ENCODE measurements around the gene VDR. TPM values are rescaled to one million over a fixed set of nuclear protein-coding genes. Genes with fewer than 3 reads are reported as not detected.

The VDR gene
- total RNA-seq, 3 donors from 2014 or later, result 1.6 to 41.7 (median 16.1) TPM

DNA sequence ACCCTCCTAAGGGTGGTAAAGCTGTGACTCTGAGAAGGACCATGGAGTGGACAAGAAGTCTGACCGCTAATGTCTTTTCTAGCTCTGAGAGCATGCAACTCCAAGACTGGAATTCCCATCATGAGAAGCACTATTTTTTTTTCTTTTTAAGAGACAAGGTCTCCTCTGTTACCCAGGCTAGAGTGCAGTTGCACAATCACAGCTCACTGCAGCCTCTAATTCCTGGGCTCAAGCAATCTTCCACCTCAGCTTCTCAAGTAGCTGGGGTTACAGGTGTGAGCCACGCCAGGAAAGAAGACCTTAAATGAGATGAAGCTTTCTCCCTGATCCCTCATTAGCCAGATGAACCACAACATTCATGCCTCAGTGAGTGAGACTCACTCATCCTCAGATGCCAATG, 19.2 kb downstream of the VDR start:
- no peaks in the 10 kb centered on the region for H3K36me3 ChIP-seq
- H3K4me3 ChIP-seq, result no peak overlapping the region
- peaks cover 8 to 11% of the 10 kb centered on the region in 2 donors for H3K4me1 ChIP-seq
- intact Hi-C loops (cut with DNase I; ENCODE audit: low total_unique reads), result no loop called here
- H3K9me3 ChIP-seq, result no peaks in the 10 kb centered on the region
- peak overlapping the region; percentile 48 for H3K27ac ChIP-seq
- DNase-seq (ENCODE audit: low spot score in 2 of 2), result peak in 1 of 2 donors; percentile 54
- no peak for TF ChIP-seq POLR2A (IDR thresholded peaks at IDR 0.05)
- TF ChIP-seq, protein P1, sequence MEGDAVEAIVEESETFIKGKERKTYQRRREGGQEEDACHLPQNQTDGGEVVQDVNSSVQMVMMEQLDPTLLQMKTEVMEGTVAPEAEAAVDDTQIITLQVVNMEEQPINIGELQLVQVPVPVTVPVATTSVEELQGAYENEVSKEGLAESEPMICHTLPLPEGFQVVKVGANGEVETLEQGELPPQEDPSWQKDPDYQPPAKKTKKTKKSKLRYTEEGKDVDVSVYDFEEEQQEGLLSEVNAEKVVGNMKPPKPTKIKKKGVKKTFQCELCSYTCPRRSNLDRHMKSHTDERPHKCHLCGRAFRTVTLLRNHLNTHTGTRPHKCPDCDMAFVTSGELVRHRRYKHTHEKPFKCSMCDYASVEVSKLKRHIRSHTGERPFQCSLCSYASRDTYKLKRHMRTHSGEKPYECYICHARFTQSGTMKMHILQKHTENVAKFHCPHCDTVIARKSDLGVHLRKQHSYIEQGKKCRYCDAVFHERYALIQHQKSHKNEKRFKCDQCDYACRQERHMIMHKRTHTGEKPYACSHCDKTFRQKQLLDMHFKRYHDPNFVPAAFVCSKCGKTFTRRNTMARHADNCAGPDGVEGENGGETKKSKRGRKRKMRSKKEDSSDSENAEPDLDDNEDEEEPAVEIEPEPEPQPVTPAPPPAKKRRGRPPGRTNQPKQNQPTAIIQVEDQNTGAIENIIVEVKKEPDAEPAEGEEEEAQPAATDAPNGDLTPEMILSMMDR (IDR thresholded peaks at IDR 0.05), result no peak
- TF ChIP-seq POLR2AphosphoS5 (IDR thresholded peaks at IDR 0.05), result no peak
- no peaks in the 10 kb centered on the region for H3K27me3 ChIP-seq

DNA sequence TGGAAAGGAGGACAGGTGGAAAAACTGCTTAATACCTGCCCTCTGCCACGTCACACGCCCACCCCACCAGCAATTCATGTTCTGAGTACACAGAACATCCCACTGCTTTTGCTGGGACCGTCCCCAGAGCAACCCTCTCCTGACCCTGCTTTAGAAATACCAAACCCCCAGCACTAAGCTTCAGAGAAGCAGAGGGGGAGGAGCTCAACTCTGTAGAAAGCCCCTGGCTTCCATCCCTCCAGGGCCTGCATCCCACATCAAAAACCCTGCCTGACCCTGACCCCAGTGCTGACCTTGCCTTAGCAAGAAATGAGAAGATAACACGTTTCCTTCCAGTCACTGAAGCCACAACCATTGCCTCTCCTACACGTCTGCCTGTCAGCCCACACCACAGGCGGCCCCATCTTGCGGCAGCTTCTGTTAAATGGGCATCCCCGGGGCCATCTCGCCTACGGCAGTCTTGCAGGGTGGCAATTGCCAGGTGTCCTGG, 19.7 kb downstream of the VDR start:
- Histone ChIP-seq H3K27ac (peak overlapping the region; percentile 48), H3K9me3 (no peaks in the 10 kb centered on the region), H3K4me1 (peaks cover 8 to 11% of the 10 kb centered on the region in 2 donors), H3K4me3 (no peak overlapping the region), H3K27me3 (no peaks in the 10 kb centered on the region), H3K36me3 (no peaks in the 10 kb centered on the region)
- TF ChIP-seq, protein P1 (IDR thresholded peaks at IDR 0.05), result no peak
- TF ChIP-seq POLR2AphosphoS5 (IDR thresholded peaks at IDR 0.05), result no peak
- no peak for TF ChIP-seq POLR2A (IDR thresholded peaks at IDR 0.05)
- no peak for DNase-seq (ENCODE audit: low spot score in 2 of 2)
- intact Hi-C loops (cut with DNase I; ENCODE audit: low total_unique reads), result no loop called here

DNA sequence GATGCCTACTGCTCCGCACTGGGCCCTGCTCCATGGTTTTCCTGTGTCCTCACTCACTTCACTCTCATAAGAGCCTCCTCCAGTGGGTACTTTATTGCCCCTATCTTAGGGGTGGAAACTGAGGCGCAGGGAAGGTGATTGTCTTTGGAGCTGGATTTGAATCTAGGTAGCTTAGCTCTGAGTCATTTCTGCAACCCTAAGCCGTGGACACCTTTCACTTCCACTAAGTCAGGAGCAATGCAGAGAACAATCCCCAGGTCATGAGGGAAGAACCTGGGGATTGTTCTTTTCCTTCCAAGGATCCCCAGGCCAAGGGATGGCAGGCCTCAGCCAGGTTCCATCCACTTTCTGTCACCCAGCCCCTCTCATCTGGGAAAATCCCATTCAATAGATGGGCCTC, 20.3 kb downstream of the VDR start:
- peak overlapping the region; percentile 13 to 48 for H3K27ac ChIP-seq
- TF ChIP-seq POLR2AphosphoS5 (IDR thresholded peaks at IDR 0.05) (no peak), POLR2A (IDR thresholded peaks at IDR 0.05) (no peak)
- TF ChIP-seq, protein P1 (IDR thresholded peaks at IDR 0.05), result no peak
- no peak overlapping the region for H3K4me3 ChIP-seq
- DNase-seq (ENCODE audit: low spot score in 2 of 2), result no peak
- H3K27me3 ChIP-seq, result no peaks in the 10 kb centered on the region
- H3K9me3 ChIP-seq, result no peaks in the 10 kb centered on the region
- peaks cover 8 to 11% of the 10 kb centered on the region in 2 donors for H3K4me1 ChIP-seq
- no peaks in the 10 kb centered on the region for H3K36me3 ChIP-seq
- intact Hi-C loops (cut with DNase I; ENCODE audit: low total_unique reads), result no loop called here

DNA sequence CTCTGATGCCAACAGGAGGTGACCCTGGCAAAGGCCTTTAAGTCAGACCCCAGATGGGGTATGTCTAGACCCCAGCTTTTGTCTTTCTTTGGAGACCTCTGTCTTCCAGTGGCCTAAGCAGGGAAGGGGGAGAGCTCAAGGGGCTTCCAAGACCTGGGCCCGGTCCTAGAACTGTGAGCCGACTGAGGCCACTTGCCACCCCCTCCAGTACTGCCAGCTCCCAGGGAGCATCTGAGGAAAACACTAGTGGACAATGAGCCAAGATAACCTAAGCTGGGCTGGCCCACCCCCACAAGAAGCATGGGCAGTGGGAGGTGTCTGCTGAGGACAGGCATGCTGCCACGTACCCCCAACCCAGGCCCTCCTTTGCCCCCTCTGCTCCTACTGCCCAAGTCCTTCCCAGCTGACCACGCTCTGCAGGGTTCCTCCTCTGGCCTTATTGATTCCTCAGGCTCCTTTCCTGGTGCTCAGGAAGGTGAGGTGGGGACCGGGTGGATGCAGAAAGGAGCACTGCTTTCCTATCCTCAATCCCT, 21.1 kb downstream of the VDR start:
- peaks cover 8 to 11% of the 10 kb centered on the region in 2 donors for H3K4me1 ChIP-seq
- H3K36me3 ChIP-seq, result no peaks in the 10 kb centered on the region
- intact Hi-C loops (cut with DNase I; ENCODE audit: low total_unique reads), result no loop called here
- no peak overlapping the region for H3K4me3 ChIP-seq
- no peak for DNase-seq (ENCODE audit: low spot score in 2 of 2)
- H3K9me3 ChIP-seq, result no peaks in the 10 kb centered on the region
- no peaks in the 10 kb centered on the region for H3K27me3 ChIP-seq
- H3K27ac ChIP-seq, result peak overlapping the region; percentile 76 to 85
- TF ChIP-seq POLR2AphosphoS5 (IDR thresholded peaks at IDR 0.05) (no peak), POLR2A (IDR thresholded peaks at IDR 0.05) (no peak)
- TF ChIP-seq, protein P1 (IDR thresholded peaks at IDR 0.05), result no peak

DNA sequence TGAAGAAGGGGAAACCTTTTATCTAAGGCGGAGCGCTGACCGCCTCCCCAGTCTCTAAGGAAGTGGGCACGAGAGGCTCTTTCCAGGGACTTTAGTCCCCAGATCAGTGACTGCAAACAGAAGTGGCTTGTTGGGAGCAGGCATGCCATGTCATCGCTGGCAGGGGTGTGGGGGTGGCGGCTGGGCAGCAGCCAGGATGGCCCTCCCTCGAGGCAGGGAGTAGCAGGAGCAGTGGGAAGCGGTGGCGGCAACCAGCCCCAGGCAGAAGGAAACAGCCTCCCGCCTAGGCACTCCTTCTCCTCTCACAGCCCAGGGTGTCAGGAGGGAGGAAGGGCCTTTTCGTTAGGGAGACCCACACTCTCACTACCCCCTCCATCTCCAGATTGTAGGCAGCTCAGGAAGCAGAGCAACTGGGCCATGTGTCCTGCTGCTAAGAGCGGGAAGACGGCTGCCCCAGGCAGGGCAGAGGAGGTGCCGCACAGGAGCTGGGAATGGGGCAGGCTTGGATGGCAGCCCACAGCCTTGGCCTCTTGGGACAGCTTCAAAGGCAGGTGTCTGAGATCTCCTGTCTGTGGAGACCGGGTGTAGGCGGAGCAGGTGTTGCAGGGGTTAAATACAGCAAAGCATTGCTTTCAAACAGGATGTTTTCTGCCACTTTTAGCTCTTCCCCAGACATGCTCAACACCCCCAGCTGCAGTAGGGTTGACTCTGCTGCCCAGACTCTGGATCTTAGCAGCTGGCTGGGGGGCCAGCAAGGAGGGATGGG, 21.8 kb downstream of the VDR start:
- no peaks in the 10 kb centered on the region for H3K9me3 ChIP-seq
- H3K4me1 ChIP-seq, result peaks cover 8 to 11% of the 10 kb centered on the region in 2 donors
- no peak for TF ChIP-seq POLR2AphosphoS5 (IDR thresholded peaks at IDR 0.05)
- TF ChIP-seq POLR2A (IDR thresholded peaks at IDR 0.05), result no peak
- TF ChIP-seq, protein P1 (IDR thresholded peaks at IDR 0.05), result no peak
- no peaks in the 10 kb centered on the region for H3K36me3 ChIP-seq
- H3K4me3 ChIP-seq, result peak overlapping the region in 2 of 3 donors; percentile 18 to 46
- peak overlapping the region; percentile 76 to 85 for H3K27ac ChIP-seq
- DNase-seq (ENCODE audit: low spot score in 2 of 2), result peak in 1 of 2 donors; percentile 62
- intact Hi-C loops (cut with DNase I; ENCODE audit: low total_unique reads), result no loop called here
- H3K27me3 ChIP-seq, result no peaks in the 10 kb centered on the region
